A549 (cell line): Measurements from ENCODE around the gene CHTF18. TPM values are rescaled to one million over a fixed set of nuclear protein-coding genes. Genes with fewer than 3 reads are reported as not detected.
"Not testable (repeated sequence)": the region's sequence is repeated elsewhere in the genome, so short reads cannot be mapped to it uniquely, and the experiment has no call there.

Source experiments
- ATAC-seq, 2 experiments: fragments of 200-7000 bp in 1 of 2; fragments of >200 bp in 1 of 2; cut with Nextera tagmentation in 1 of 2; cut with Tn5 transposase in 1 of 2; 3 replicates each; pipeline versions ENCODE4 v1.8.0 to v1.9.1; 2018 to 2020; ENCODE audit warnings: mild to moderate bottlenecking in 1 of 2, moderate library complexity in 1 of 2
- CTCF ChIA-PET: fragments of 300-600 bp; sonication (Branson Sonifier 250); formaldehyde crosslinking; extraction: SDS; loops from one replicate; lab custom pipeline; 2021; ENCODE audit warnings: antibody characterized with exemption, inconsistent platforms; lab: Yijun Ruan, JAX
- POLR2A ChIA-PET: fragments of 350-600 bp; formaldehyde crosslinking; extraction: SDS; loops from one replicate; lab custom pipeline; 2021; ENCODE audit warnings: antibody characterized with exemption, inconsistent platforms; lab: Yijun Ruan, JAX
- DNase-seq, 2 experiments: peaks; one replicate each; pipeline versions ENCODE4 v3.0.0 to v3.0.0-alpha.2; 2011 to 2016; ENCODE audit warnings: low read depth in 1 of 2, low spot score in 1 of 2
- FAIRE-seq: peaks from 2 replicates; lab custom pipeline; 2011; peaks lifted over from hg19 to GRCh38; lab: Jason Lieb, UNC
- H3K27ac ChIP-seq, 2 experiments: fragments of >200 bp; sonication (Bioruptor Twin); formaldehyde crosslinking; 3 replicates each; pipeline ENCODE4 v1.5.1; 2016 to 2017
- H3K4me1 ChIP-seq: fragments of >200 bp; sonication (Bioruptor Twin); formaldehyde crosslinking; 3 replicates; pipeline ENCODE4 v1.6.1; 2016
- H3K4me2 ChIP-seq: fragments of >200 bp; sonication (Bioruptor Twin); formaldehyde crosslinking; 3 replicates; pipeline ENCODE4 v1.6.1; 2016
- H3K4me3 ChIP-seq: fragments of >200 bp; sonication (Bioruptor Twin); formaldehyde crosslinking; 3 replicates; pipeline ENCODE4 v1.5.1; 2016
- H3K9me3 ChIP-seq: fragments of >200 bp; sonication (Bioruptor Twin); formaldehyde crosslinking; 3 replicates; pipeline ENCODE4 v1.6.1; 2016
- BHLHE40 ChIP-seq: IDR thresholded peaks from 2 replicates; pipeline ENCODE4 v1.6.1; 2012; ENCODE audit warnings: low read depth, low read length, inconsistent platforms
- CBX2 ChIP-seq: fragments of 200-600 bp; sonication (generic); IDR thresholded peaks from 2 replicates; pipeline ENCODE4 v1.6.1; 2016; ENCODE audit warnings: low read depth, mild to moderate bottlenecking, borderline replicate concordance
- CBX8 ChIP-seq: fragments of 200-600 bp; sonication (generic); IDR thresholded peaks from 2 replicates; pipeline ENCODE4 v1.6.1; 2016
- CEBPB ChIP-seq, 2 experiments: fragments of >200 bp in 1 of 2; sonication (Bioruptor Twin) in 1 of 2; formaldehyde crosslinking in 1 of 2; IDR thresholded peaks; 2 replicates each; pipeline ENCODE4 v1.6.1; 2012 to 2016
- CHD4 ChIP-seq: fragments of 200-600 bp; sonication (generic); IDR thresholded peaks from 2 replicates; pipeline ENCODE4 v1.6.1; 2016; ENCODE audit warnings: antibody characterized with exemption, mild to moderate bottlenecking, borderline replicate concordance
- EP300 ChIP-seq, 2 experiments: fragments of >200 bp; sonication (Bioruptor Twin); formaldehyde crosslinking; IDR thresholded peaks; 2 replicates in 1 of 2; 3 replicates in 1 of 2; pipeline ENCODE4 v1.6.1; 2016 to 2017
- ESRRA ChIP-seq: fragments of 150-350 bp; IDR thresholded peaks from 2 replicates; pipeline ENCODE4 v1.6.1; 2014; ENCODE audit warnings: mild to moderate bottlenecking, low read length, borderline replicate concordance
- FOSB ChIP-seq: fragments of 250-450 bp; sonication (Bioruptor Pico); IDR thresholded peaks from 2 replicates; pipeline ENCODE4 v1.5.0; 2020; ENCODE audit warnings: mild to moderate bottlenecking, moderate library complexity
- FOXS1 ChIP-seq: fragments of 250-450 bp; sonication (Bioruptor Pico); IDR thresholded peaks from 2 replicates; pipeline ENCODE4 v1.5.0; 2020; ENCODE audit warnings: mild to moderate bottlenecking, moderate library complexity
- HOXA7 ChIP-seq: fragments of 250-450 bp; sonication (Bioruptor Pico); IDR thresholded peaks from 2 replicates; pipeline ENCODE4 v1.5.0; 2020; ENCODE audit warnings: mild to moderate bottlenecking, moderate library complexity
- JUN ChIP-seq, 2 experiments: fragments of >200 bp; sonication (Bioruptor Twin); formaldehyde crosslinking; IDR thresholded peaks; 2 replicates in 1 of 2; 3 replicates in 1 of 2; pipeline ENCODE4 v1.6.1; 2016 to 2017
- JUNB ChIP-seq: fragments of >200 bp; sonication (Bioruptor Twin); formaldehyde crosslinking; IDR thresholded peaks from 2 replicates; pipeline ENCODE4 v1.6.1; 2016
- MAFK ChIP-seq: fragments of 450-650 bp; IDR thresholded peaks from 2 replicates; pipeline ENCODE4 v1.6.1; 2014; ENCODE audit not compliant: partially characterized antibody
- MAZ ChIP-seq: fragments of 150-350 bp; IDR thresholded peaks from 2 replicates; pipeline ENCODE4 v1.6.1; 2014; ENCODE audit warnings: antibody characterized with exemption, low read depth, low read length, borderline replicate concordance
- NPAS2 ChIP-seq: fragments of 250-450 bp; sonication (Bioruptor Pico); IDR thresholded peaks from 2 replicates; pipeline ENCODE4 v1.8.0; 2022; ENCODE audit warnings: mild to moderate bottlenecking, moderate library complexity, borderline replicate concordance
- POLR2A ChIP-seq: IDR thresholded peaks from 2 replicates; pipeline ENCODE4 v1.6.1; 2012; ENCODE audit warnings: mild to moderate bottlenecking, low read length
- POLR2AphosphoS2 ChIP-seq: conservative IDR thresholded peaks from 2 replicates; pipeline ENCODE4 v1.6.1; 2012; ENCODE audit warnings: low read length, improper control_type of control experiment, inconsistent platforms
- RAD21 ChIP-seq, 2 experiments: fragments of >200 bp in 1 of 2; sonication (Bioruptor Twin) in 1 of 2; formaldehyde crosslinking in 1 of 2; IDR thresholded peaks in 1 of 2; conservative IDR thresholded peaks in 1 of 2; 2 replicates in 1 of 2; 3 replicates in 1 of 2; pipeline ENCODE4 v1.6.1; 2012 to 2018; ENCODE audit warnings: inconsistent platforms in 1 of 2
- RARB ChIP-seq: fragments of 250-450 bp; sonication (Bioruptor Pico); IDR thresholded peaks from 2 replicates; pipeline ENCODE4 v1.8.0; 2021; ENCODE audit warnings: mild to moderate bottlenecking, moderate library complexity
- RNF2 ChIP-seq: fragments of 200-600 bp; sonication (generic); IDR thresholded peaks from 2 replicates; pipeline ENCODE4 v1.6.1; 2016; ENCODE audit warnings: low read depth, mild to moderate bottlenecking, antibody characterized with exemption, moderate library complexity, borderline replicate concordance
- SMC3 ChIP-seq: fragments of >200 bp; sonication (Bioruptor Twin); formaldehyde crosslinking; IDR thresholded peaks from 3 replicates; pipeline ENCODE4 v1.6.1; 2018; ENCODE audit warnings: inconsistent platforms
- ZFP36 ChIP-seq: fragments of 450-650 bp; IDR thresholded peaks from 2 replicates; pipeline ENCODE4 v1.6.1; 2014; ENCODE audit warnings: borderline replicate concordance; ENCODE audit not compliant: partially characterized antibody
- ZNF302 ChIP-seq: fragments of 250-450 bp; sonication (Bioruptor Pico); IDR thresholded peaks from 2 replicates; pipeline ENCODE4 v1.9.0; 2021; ENCODE audit warnings: inconsistent platforms, mild to moderate bottlenecking, moderate library complexity
- WGBS: methylation state at CpG from one replicate; pipeline ENCODE4 v1.1.6; 2017; ENCODE audit errors: missing lambda C conversion rate; 5-methylcytosine and 5-hydroxymethylcytosine counted together
- polyA plus RNA-seq, 4 experiments: library from polyadenylated mRNA; depleted of rRNA in 3 of 4; stranded (reverse); fragments of >200 nt; fragmentation: RNase III in 1 of 4; extraction: RNeasy Plus Mini Kit Qiagen cat#74134 plus additional on column Dnase treatment in 1 of 4; gene quantifications; 2 replicates in 3 of 4; 3 replicates in 1 of 4; pipeline ENCODE4 v1.2.3, GENCODE V29; 2011 to 2017
- TF ChIP-seq, protein P1 (sequence below): fragments of >200 bp; sonication (Bioruptor Twin); formaldehyde crosslinking; IDR thresholded peaks from 2 replicates; pipeline ENCODE4 v1.6.1; 2016
- TF ChIP-seq, protein P2 (sequence below): IDR thresholded peaks from 2 replicates; pipeline ENCODE4 v1.6.1; 2012; ENCODE audit warnings: low read depth, borderline replicate concordance

The CHTF18 gene
- polyA plus RNA-seq, 2 of the 4 experiments (the other 2 are of a cell fraction) = 4.8 to 36.7 TPM

DNA sequence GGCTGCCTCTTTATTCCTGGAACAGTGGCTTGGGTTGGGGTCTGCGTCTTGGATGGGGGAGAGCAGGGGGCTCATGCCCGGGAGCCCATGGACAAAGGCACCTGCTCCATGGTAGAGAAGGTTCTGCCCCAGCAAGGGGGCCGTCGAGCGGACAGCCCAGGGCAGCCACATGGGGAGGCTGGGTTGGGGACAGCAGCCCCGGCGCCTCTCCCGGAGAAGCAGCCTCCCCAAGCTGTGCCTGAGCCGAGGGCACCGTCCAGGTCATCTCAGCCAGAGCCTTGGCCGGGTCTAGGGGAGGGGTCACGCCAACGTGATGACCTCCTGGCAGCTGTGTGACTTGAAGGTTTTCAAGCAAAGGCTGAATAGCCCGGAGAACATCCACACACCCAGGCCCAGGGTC lies 45.0 kb downstream of the CHTF18 start:
- no peak overlapping the region for H3K4me3 ChIP-seq
- 52% methylated on average over 13 of the region's 14 CpGs for WGBS
- ChIA-PET POLR2A (no interaction called here), CTCF (no interaction called here)
- peaks cover 20% of the 10 kb centered on the region for H3K9me3 ChIP-seq
- peaks cover 3% of the 10 kb centered on the region; the same call in 1 of the 3 replicates for H3K4me1 ChIP-seq
- ATAC-seq (no peak), FAIRE-seq (no peak), DNase-seq (no peak)
- TF ChIP-seq RARB (CRISPR knock-in tag) (no peak), ESRRA (no peak)
- no peak overlapping the region for H3K4me2 ChIP-seq
- H3K27ac ChIP-seq = no peak overlapping the region

GRCh38 chr16:835373-835772 lies 47.0 kb downstream of the CHTF18 start:
- DNase-seq (no peak), ATAC-seq (no peak), FAIRE-seq (no peak)
- Histone ChIP-seq H3K4me2 (no peak overlapping the region), H3K9me3 (peaks cover 20% of the 10 kb centered on the region), H3K4me3 (no peak overlapping the region), H3K4me1 (peaks cover 3% of the 10 kb centered on the region; the same call in 1 of the 3 replicates), H3K27ac (no peak overlapping the region)
- WGBS = 48% methylated on average over 10 of the region's 10 CpGs
- no peak for TF ChIP-seq CEBPB (IDR thresholded peaks at IDR 0.05)
- TF ChIP-seq SMC3 = no peak
- TF ChIP-seq NPAS2 (CRISPR knock-in tag) = no peak
- no peak for TF ChIP-seq CBX8
- TF ChIP-seq FOSB (CRISPR knock-in tag) = no peak
- no peak for TF ChIP-seq BHLHE40
- TF ChIP-seq HOXA7 (CRISPR knock-in tag) = no peak
- TF ChIP-seq RAD21 (conservative IDR thresholded peaks at IDR 0.05 in 1 of 2, IDR thresholded peaks at IDR 0.05 in 1 of 2) = no peak
- TF ChIP-seq MAFK = no peak
- TF ChIP-seq, protein P1, sequence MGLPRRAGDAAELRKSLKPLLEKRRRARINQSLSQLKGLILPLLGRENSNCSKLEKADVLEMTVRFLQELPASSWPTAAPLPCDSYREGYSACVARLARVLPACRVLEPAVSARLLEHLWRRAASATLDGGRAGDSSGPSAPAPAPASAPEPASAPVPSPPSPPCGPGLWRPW = no peak
- TF ChIP-seq FOXS1 (CRISPR knock-in tag) = no peak
- TF ChIP-seq POLR2A = no peak
- TF ChIP-seq ZNF302 (CRISPR knock-in tag) = no peak
- no peak for TF ChIP-seq MAZ
- TF ChIP-seq EP300 (IDR thresholded peaks at IDR 0.05) = no peak
- CTCF ChIA-PET = interaction anchor here (0.7 to 1.2 kb wide), 3 partner anchors 89 to 1197 kb away, joined by 3 to 4 read pairs (median 4); no protein-coding TSS in a partner anchor
- POLR2A ChIA-PET = no interaction called here

DNA sequence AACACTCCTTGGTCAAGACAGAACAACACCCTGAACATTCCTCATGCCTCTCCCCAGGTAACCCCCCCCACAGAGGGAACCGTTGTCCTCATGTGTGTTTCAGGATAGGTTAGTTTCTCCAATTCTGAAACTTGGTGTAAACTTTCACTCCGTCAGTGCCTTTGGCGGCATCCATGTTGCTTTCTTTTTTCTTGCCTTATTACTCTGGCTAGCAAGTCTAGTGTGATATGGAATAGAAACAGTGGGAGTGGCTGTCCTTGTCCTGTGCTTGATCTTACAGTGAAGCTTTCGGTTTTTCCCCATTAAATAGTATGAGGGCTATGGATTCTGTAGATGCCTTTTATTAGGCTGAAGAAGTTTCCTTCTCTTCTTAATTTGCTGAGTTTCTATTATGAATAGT lies 47.8 kb downstream of the CHTF18 start:
- no peak for ATAC-seq
- no peak for FAIRE-seq
- no peak overlapping the region for H3K4me3 ChIP-seq
- TF ChIP-seq JUN (IDR thresholded peaks at IDR 0.05) (no peak), NPAS2 (CRISPR knock-in tag) (no peak), CBX2 (no peak), ZFP36 (no peak), CHD4 (no peak), RNF2 (no peak), POLR2AphosphoS2 (no peak), JUNB (no peak)
- TF ChIP-seq, protein P2, sequence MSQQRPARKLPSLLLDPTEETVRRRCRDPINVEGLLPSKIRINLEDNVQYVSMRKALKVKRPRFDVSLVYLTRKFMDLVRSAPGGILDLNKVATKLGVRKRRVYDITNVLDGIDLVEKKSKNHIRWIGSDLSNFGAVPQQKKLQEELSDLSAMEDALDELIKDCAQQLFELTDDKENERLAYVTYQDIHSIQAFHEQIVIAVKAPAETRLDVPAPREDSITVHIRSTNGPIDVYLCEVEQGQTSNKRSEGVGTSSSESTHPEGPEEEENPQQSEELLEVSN = no peak
- 55% methylated on average over 4 of the region's 4 CpGs for WGBS
- H3K4me1 ChIP-seq = peaks cover 3% of the 10 kb centered on the region; the same call in 1 of the 3 replicates
- ChIA-PET POLR2A (no interaction called here), CTCF (interaction anchor here (1.1 to 1.2 kb wide), 2 partner anchors 90 to 221 kb away, joined by 4 read pairs; no protein-coding TSS in a partner anchor)
- peaks cover 20% of the 10 kb centered on the region for H3K9me3 ChIP-seq
- no peak overlapping the region for H3K4me2 ChIP-seq
- no peak overlapping the region for H3K27ac ChIP-seq
- no peak for DNase-seq

GRCh38 chr16:836822-837221 lies 48.4 kb downstream of the CHTF18 start:
- H3K4me1 ChIP-seq, POLR2A ChIA-PET, ATAC-seq, DNase-seq, H3K4me3 ChIP-seq, FAIRE-seq, H3K27ac ChIP-seq, CTCF ChIA-PET, H3K4me2 ChIP-seq: not testable (repeated sequence)
- H3K9me3 ChIP-seq = peaks cover 20% of the 10 kb centered on the region
- WGBS = 42% methylated on average over 3 of the region's 3 CpGs
